Activated T-cell treated with anti-CD3 and anti-CD28 coated beads for 48 hours (primary cell): ENCODE results near the gene R3HDML.
A peak's percentile ranks its signal among the peaks of the same experiment; 100 is the strongest.

ENCODE experiments used
- DNase-seq: peaks from one replicate; pipeline ENCODE4 v3.0.0-alpha.2; 2020; ENCODE audit warnings: low read depth

R3HDML gene

DNA sequence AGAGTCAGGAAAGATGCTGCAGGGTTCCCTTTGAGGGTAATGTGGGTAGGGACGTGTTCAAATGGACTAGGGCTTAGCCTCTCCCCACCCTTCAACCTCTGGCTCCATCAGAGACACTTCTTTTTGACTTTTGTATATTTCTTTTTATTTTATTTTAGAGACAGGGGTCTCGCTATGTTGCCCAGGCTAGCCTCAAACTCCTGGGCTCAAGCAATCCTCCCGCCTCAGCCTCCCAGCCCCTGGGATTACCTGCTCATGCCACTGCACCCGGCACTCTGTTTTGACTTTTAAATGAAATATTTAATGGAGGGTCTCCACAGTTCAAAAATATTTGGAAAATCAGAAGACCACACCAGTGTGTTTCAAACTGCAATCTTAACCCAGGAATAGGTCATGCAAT is 27.2 kb downstream of the R3HDML start:
- DNase-seq: no peak

GRCh38 chr20:44364780-44365179 is 27.9 kb downstream of the R3HDML start:
- DNase-seq: no peak

DNA sequence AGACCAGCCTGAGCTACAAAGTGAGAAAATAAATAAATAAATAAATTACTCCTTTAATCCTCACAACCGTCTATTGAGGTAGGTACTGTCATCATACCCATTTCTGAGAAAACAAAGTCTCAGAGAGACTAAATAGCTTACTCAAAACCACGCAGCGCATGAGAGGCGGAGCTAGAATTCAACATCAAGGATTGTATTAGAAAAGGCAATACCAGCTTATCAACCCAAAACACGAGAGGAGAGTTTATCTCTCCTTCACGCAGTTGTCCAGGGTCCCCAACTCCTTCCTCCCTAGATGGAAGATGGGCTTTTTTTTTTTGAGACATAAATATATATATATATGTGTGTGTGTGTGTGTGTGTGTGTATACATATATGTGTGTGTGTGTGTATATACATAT is 30.9 kb downstream of the R3HDML start:
- no peak for DNase-seq

- DNase-seq: no peak
Measured at GRCh38 chr20:44370639-44371218, 33.9 kb downstream of the R3HDML start.

DNA sequence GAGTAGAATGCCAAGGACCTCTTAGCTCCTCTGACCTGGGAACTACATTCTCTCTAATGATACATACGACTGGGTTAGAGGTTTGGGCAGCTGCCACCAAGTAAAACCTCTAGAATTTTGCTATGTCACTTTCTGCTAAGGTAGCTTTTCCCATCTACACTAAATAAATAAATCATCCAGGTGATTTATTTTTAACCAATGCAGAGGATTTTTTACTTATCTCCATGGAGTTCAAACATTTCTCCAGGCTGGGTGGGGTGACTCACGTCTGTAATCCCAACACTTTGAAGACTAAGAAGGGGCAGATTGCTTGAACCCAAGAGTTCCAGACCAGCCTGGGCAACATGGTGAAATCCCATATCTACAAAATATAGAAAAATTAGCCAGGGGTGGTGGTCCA is 45.8 kb downstream of the R3HDML start:
- DNase-seq: no peak

- peak; percentile 71 for DNase-seq
Measured at GRCh38 chr20:44384423-44385027, 47.7 kb downstream of the R3HDML start.

- peak; percentile 72 for DNase-seq
Measured at GRCh38 chr20:44388466-44389023, 51.7 kb downstream of the R3HDML start.

GRCh38 chr20:44389871-44390270 is 53.0 kb downstream of the R3HDML start:
- no peak for DNase-seq

GRCh38 chr20:44390280-44390679 is 53.4 kb downstream of the R3HDML start:
- DNase-seq: no peak

DNA sequence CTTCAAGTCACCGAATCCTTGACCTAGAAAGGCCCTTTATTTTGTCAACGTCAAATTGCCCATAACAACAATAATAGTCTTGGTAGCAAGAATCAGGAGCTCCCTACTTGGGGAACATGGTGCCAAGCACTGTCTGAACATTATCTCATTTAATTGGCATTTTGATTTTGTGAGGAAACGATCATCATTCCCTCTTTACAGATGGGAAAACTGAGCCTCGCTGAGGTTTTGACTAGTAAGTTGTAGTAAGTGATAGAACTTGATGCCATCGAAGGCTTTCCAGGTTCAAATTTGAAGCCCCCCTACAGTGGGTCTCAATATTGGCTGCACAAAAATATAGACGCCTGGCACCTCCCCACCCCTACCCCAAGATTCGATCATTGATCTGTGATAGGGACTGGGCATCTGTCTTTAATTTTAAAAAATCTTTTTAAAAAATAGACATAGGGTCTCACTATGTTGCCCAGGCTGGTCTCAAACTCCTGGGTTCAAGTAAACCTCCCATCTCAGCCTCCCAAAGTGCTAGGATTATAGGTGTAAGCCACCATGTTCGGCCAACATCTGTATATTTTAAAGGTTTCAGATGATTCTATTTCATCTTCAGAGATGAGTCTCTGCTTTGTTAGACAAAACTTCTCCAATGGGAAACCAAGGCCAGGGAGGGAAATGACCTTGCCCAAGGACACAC is 55.4 kb downstream of the R3HDML start:
- no peak for DNase-seq

DNA sequence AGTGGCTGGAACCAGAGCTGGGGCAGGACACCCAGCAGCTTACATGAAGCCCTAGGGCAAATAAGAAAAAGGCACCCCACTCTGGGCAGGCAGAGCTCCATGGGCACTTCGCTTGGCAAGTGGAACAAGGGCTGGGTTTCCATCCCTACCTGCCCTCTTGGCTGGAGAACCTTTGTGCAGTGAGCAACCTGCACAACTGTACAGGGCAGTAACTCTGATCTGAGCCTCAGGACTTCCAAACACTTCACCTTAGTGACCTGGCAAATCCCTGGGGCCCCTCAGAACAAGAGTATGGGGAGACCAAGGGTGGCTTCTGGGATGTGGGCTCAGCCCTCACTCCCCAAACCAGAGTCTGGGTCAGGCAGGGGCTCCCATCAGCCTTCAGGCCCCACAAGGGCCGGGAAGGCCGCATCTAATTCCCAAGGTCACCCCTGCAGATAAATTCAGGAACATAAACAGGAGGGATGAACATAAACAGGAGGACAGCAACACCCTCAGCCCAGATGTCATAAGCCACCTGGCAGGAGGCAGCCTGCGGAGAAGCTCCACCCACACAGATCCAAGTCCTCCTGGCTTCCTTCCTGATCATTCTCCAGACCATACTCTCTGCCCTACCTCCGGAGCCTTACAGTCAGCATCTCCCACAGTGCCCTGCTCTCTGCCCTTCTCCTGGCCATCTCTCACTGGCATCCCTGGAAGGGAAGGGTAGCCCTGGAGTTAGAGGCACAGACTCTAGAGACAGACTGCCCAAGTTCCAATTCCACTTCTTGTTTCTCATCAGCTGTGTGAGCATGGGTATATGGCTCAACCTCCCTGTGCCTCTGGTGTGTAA is 56.1 kb downstream of the R3HDML start:
- DNase-seq: no peak

DNA sequence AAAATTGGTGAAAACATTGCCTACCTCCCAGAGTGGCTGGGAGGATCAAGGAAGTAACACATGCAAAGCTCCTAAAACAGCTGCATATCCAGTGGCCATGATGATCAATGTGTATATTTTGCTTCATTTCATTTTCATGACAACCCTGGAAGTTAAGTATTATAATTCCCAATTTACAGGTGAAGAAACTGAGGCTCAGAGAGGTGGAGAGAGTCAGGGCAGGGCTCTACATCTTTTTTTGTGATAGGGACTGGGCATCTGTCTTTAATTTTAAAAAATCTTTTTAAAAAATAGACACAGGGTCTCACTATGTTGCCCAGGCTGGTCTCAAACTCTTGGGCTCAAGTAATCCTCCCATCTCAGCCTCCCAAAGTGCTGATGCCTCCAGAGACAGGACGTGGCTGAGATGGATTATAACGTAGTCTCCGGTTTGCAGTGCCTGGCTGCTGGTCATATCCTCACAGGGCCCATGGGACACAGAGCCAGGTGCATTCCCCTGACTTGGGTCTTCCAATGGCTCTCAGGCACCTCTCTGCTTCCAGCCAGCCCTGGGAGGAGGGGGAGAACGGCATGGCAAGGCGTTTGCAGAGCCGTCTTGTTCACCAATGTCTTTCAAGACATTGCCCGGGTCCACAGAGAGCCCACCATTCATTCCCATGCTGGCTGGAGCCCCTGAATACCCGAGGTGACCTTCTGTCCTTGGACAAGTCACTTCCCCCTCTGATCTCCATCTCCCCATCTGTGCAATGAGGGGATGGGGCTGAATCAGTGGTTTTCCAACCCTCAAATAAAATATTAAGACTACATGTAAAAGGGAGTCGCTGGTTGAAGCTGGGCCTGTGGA is 57.0 kb downstream of the R3HDML start:
- no peak for DNase-seq

DNA sequence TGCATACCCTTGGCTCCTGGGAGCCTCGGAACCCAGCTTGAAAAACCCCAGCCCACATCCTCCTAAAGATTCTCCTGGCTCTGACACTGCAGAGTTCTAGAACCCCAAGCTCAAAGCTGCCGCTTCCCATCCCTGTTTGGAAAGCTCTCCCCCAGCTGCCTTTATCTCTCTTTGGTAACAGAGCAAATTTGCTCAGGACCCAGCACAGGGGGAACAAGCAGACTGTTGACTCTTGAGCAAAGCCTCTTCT is 57.5 kb downstream of the R3HDML start:
- DNase-seq: no peak

GRCh38 chr20:44394702-44395460 is 58.0 kb downstream of the R3HDML start:
- DNase-seq: no peak

DNA sequence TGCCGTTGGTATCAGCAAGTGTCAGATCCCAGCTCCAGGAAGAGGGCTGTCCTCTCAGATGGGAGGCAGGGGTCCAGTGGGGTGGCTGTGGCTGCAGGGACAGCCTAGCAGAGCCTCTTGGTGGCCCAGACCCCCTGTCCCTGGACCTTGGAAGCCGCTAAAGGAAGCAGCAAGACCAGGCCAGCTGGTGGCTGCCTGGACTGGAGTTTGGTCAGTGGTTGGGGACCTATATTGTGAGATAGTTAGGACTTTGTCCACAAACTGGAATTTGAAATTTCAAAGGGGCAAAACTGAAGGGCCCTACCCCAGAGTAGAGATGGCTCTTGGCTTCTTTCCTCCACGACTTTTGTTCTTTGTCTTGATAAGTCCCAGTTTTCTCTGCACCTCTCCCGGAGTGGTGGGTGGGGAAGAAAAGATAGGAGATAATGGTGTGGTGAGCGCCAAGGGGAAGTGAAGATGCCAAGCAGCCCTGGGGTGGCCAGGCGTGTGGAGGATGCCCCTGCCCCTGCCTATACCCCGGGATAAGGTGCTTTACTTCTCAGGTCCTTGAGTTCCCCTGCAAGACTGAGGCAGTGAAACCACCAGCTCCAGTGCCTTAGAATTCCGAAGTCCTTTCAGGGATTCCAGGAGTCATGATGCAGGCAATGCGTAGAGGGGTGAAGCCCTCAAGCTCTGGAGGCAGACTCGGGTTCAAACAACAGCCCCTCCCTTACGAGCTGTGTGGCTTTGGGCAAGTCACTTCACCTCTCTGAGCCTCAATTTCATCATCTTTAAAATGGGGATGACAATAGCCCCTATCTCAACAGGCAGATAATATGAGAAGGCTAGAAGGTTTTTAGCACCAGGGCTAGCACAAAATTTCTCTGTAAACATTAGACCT is 58.9 kb downstream of the R3HDML start:
- no peak for DNase-seq

- no peak for DNase-seq
Measured at GRCh38 chr20:44396369-44397130, 59.7 kb downstream of the R3HDML start.

- no peak for DNase-seq
Measured at GRCh38 chr20:44398335-44398734, 61.5 kb downstream of the R3HDML start.

DNA sequence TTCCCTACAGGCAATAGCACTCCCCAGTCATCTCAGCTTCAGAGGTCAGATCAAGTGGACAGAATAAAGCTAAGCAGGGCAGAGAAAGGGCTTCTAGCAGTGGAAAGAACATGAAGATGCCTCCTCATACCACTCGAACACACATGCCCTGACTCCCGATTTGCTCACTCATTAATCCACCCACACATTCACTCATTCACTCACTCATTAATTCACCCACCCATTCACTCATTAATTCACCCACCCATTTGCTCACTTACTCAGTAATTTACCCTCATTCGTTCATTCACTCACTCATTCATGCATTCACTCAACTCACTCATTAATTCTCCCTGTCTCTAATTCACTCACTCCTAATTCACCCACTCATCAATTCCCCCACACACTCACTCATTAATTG is 62.6 kb downstream of the R3HDML start:
- no peak for DNase-seq

DNA sequence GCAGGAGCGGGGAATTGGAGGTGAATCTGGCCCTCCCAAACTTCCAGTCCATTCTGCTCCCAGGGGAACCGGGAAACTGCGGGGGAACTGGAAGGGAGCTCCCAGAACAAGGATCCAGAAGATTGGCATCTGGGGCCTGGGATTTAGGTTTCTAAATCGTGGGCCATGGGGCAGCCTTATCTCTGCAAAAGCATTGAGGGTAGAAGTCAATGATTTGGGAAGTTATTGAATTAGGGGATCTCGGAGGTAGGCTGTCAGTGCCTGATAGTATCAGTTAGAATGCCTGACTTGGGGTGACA is 63.8 kb downstream of the R3HDML start:
- DNase-seq: no peak
